ENCODE results near the gene E2F4.
A peak's percentile ranks its signal among the peaks of the same experiment; 100 is the strongest.

E2F4 gene

DNA sequence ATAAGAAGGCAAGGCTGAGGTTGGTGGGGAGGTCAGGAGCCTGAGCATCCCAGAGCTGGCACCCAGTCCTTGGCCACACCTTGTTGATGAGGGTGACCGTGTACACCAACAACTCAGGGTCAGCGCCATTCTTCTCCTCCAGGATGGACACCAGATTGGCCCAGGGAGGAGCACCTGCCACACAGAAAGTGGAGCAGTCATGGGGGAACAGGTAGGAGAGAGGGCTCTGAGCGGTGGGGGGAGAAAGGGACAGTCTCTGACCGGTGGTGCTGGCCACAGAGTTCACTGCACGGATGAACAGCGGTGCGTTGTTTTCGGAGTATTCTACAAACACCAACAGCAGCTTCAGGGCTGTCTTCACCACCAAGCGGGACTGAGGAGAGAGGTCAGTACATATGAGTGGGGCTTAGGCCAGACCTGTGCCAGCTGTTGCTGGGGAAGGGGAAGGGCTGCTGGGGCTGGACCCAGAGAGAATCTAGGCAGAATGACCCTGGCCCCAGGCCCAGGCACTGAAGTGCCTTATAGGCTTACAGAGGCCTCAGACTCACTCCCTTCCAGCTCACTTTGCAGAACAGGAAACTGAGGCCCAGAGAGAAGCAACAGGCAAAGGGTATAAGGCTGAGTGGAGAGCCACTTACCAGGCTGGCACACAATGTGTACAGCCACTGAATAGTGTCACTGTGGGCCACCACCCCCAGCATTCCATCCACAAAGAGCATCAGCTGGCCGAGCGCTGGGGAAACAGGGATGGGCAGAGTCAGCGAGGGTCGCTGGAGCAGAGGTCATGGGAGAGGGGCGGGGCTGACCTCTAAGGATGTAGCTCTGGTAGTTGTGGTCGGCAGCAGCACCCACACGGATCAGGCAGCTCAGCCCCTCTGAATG lies 45.7 kb downstream of the E2F4 start:
- no peak for DNase-seq

DNA sequence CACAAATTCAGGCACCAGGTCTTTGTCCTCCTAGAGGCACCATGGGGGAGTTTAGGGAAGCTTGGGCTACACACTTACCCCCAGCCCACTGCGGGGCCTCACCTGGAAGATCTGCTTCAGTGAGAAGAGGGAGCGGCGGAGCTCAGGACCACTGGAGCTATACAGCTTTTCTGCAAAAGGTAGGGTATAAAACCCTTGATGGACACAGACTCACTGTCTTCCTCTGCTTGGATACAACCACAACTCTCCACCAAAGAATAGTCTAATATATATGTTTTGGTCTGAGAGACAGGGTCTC lies 46.3 kb downstream of the E2F4 start:
- DNase-seq: no peak

DNA sequence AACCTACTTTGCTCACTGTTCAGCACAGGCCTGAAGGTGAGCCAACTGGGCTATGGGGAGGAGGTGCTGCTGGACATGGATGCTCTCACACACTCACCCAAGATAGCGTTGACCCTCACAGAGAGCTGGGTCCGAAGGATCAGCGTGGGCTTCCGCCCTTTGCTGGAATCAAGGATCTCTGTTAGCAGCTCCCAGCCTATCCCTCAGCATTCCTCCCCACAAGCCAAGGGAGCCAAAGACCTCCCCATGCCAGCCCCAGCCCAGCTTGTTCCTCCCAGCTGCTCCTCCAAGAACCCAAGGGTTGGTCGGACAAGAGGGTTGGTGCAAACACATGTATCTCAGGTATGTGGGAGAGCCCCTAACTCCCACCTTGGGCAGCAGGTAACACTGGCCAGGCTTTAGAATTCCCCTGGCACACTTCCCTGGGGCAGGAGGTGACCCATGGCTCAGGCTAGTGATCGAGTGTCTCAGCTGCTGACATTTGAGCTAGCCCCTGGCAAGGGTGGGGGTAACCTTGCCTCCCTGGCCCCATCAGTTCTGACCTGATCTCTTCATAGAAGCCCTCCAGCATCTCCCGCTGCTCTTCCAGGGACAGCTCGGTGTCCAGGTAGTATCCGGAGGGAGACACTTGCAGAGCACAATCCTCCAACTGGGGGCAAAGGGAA lies 47.0 kb downstream of the E2F4 start:
- DNase-seq: no peak

DNA sequence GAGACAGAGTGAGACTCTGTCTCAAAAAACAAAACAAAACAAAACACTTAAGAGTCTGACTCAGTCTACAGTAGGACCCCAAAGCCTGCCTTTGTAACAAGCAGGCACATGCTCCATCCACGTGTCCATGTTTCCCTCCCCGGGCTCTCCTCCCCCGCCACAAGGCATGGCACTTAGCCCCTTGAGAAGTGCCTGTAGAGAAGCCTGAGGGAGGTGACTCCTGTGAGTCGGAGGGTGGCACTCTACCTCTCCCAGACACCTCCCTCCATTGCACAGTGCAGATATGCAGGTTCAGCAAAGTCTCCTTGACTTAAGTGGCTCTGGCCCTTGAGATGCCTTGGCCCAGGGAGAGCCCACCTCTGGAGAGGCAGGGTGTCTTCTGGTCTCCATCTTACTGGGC lies 48.6 kb downstream of the E2F4 start:
- DNase-seq: no peak

DNA sequence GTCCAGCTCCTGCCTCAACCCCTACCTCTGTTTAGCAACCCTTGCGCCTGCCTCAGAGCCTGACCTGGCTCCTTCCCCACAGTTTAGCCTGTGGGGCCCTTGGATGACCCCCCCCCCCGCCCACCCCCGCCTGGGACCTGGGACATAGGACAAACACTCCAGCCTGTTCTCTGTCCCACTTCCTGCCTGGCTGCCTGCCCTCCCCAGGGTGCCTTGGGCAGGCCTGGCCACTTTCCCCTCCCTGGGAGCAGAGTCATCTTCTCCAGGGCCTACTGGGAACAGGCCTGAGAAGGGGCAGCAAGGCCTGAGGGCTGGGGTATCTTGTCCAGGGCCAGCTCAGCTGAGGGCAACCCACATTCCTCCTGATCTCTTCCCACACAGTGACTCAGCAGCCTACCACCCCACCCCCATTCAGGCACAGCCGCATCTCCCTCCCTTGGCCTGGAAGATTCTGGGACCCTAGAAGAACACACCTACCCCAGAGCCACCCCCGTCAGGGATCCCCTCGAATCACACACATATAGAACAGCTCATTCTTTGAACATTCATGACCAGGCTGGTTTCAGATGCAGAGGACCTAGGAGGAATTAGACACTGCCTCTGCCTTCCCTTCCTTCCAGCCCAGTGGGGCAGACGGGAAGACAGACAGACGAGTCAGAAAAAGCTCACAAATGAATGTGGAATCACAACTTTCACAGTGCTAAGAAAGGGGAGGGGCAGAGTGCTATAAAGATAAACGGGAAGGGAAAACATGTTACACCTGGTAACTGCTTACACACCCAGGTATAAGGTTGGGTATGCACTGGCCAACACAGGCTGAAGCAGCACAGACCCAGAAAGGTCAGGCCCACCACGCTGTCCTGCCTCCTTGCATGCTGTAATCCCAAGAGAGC lies 49.3 kb downstream of the E2F4 start:
- no peak for DNase-seq

DNA sequence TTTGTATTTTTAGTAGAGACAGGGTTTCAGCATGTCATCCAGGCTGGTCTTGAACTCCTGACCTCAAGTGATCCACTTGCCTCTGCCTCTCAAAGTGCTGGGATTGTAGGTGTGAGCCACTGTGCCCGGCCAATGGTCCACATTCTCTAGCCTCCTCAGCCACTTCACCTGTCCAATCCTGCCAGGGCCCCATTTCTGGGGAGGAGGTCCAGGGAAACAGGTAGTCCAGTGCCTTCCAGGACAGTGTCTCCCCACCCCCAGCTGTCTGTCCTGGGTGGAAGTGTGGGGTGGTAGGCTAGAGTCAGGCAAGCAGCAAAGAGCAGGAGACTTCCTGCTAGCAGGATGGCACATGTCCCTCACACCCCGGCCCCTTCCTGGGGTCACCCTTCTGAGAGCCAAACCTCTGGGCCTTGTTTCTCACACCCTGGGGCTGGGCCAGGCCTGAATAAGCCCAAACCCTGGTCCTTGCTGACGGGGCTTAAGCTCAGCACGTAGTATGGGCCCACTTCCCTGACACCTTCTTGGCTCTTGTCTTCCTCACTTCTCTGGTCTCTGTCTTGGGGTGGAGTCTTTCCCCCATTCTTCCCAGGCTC lies 50.3 kb downstream of the E2F4 start:
- no peak for DNase-seq

DNA sequence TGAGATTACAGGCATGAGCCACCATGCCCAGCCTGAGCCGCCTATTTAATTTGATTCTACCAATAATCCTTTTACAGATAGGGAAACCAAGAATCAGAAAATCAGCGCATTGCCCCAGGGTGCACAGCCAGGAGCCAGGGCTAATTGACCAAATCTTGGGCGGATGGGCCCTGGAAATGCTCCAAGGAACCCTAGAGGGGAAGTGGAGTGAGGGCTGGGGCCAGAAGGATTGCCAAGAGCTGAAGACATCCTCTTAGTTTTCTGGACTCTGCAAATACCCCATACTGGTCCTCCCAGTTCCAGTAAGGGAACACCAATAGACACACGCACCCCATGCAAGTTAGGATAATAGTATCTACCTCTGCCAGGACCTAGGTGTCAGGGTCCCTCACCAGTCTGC lies 51.5 kb downstream of the E2F4 start:
- no peak for DNase-seq

DNA sequence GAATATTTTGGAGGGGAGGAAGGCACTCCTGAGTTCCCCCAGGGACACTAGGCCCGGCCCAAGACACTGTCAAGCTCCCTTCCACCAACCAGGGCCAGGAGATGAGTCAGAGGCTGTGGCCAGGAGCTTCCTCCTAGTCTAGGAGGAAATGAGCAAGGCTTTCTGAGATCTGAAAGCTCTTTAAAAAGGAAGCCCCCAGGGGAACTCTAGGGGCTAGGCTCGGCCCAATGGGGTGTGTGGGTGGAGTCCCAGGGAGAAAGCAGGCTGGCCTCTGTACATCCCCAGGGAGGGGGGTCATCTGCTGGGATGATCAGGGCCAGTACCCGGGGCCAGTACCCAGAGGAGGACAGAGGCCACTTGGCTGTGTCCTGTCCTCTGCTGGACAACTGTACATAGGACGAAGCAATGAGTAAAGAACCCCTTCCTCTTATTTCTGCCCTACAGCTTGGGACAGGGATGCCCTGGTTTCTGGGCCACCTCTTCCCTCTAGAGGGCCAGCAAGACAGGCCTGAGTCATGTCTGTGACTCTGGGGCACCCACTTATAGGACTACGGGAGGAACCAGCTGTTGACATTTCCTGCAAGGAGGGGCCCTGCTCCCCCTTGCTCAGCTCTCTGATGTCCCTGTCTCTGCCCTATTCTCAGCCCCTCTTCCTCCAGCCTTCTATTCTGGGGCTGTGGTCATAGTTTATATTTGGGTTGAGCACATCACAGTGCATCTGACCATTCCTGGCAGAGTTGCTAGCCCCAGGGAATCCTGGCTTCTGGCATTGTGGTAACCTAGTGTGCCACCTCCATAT lies 52.6 kb downstream of the E2F4 start:
- no peak for DNase-seq

DNA sequence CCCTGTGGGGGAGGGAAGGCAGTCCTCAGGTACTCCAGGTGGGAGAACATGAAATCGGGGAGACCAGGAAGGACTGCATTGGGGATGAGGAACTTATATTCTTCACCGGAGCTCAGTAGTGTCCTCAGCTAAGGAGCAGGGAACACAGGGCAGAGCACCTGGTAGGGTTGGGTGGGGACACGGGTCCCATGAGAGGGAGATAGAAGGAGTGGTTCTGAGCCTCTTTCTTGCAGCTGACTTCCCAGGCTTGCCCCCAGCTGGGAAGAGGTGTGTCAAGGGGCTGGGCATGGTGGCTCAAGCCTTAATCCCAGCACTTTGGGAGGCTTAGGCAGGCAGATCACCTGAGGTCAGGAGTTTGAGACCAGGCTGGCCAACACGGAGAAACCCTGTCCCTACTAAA lies 53.2 kb downstream of the E2F4 start:
- DNase-seq: no peak

DNA sequence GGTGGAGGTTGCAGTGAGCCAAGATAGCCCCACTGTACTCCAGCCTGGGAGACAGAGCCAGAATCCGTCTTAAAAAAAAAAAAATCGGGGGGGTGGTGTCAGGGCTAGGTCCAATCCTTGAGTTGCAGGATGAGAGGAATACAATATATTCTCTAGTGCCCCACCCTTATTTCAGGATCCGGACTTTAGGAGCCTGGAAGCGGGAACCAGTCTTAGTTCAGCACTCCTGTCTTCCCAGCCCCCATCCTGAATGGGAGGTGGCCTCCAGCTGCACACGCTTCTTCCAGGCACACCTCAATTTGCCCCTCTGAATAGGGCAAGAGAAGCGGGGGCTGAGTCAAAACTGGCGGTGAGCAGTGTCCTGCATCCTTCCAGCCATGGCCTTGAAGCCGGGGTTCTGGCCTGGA lies 53.7 kb downstream of the E2F4 start:
- no peak for DNase-seq

DNA sequence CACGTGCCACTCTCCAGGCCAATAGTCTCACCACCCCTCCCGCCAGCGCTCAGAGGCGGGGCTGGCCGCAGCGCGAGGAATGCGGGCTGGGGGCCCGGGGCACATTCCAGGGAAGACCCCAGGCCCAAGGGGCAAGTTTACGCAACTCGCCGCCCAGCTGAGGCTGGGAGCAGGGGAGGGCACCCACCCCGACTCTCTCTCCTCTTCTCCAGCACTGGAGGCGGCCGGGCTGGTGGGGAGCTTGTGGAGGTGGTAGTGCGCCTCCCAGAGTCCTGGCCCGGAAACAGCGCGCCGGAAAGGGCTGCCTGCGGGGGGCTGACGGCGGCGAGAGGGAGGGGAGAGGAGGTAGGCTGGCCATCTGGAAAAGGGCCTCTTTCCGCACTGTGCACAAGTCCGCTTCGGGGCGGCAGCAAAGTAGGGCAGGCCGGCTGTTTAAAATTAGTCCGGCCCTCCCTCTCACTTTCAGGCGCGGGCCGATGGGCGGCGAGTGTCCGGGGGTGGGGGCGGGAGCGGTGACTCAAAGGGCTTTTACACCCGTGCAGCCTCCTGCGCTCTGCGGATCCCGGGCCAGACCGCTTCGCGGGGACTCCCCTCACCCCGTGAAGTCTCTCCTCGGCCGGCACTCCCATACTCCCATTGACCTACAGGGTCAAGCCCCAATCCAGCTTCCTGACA lies 54.3 kb downstream of the E2F4 start:
- DNase-seq: peak in 2 of 3 experiments; percentile 63 to 65

DNA sequence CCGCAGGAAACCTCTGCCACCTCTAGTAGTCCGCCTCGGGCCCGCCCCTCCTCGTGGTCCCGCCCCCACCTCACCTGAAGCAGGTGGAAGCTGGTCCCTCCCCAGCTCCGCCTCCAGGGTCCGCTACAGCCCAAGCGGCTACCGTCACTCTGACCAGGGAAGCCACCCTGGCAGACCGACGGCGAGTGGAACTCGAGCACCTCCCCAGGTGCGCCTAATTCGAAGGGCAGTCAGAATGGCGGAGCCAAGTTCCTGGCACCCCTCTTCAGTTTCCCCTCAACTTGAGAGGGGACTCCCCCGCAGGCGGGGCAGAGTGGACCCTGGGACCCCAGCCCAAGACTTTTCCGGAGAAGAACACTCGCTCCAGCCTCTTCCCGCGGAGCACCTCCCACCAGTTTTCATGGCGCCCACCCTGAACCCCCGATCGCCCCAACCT lies 54.8 kb downstream of the E2F4 start:
- DNase-seq: peak; percentile 67 to 79 (median 74)

DNA sequence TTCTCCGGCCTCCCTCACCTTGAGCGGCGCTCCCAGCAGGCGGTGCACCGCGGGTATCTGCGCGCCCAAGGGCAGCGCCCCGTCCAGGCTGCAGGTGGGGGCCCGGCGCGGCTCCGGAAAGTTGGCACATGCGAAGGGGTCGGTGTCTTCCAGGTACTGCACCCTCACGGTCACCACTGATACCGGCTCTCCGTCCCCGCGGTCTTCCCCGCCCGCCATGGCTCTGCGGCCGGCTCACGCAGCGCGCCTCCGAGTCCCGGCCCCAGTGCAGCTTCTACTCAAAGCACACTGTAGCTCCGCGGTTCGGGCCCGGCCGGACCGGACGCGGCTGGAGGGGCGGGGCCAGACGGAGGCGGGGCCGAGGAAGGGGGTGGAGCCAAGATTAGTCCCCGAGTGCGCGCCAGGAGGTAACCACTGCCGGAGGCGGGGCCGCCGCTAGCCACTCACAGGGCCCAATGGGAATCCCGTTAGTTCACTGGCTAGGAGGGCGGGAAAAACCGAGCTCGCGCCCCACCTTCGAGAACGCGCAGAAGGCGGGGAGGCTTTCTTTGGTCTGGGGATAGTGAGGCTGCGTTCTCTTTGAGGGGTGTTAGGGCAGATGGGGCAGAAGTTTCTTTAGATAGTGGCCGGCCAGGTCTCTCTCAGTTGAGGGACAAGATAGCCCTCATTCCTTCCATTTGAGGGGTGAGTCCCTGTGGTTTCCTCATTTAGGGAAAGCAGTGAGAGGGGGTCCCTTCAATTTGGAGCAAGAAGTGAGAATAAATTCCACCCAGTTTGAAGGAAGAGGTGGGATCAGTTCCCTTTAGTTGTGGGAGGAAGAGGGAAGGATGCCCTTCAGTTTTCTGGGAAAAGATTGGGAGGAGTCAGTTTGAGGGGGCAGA lies 55.5 kb downstream of the E2F4 start, which contains the start of gene FHOD1:
Gene FHOD1, minus strand, starts transcription at position 290 of the 881 bp plus-strand sequence. Its CDS starts 71 bp downstream, at position 219.
- DNase-seq: peak; percentile 85 to 92 (median 86)

DNA sequence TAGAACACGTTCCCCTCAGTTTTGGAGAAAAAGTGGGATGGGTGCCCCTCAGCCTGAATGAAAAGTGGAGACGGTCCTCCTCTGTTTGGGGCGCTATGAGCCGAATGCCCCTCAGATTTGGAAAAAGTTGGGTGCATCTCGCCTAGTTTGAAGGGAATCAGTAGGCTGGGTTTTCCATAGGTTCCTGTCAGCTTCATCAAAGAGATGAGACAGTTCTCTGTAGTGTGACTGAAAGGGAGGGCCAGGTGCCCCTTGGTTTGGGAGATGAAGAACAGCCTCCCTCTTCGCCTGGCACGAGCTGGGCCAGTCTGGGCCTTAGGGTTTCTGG lies 56.1 kb downstream of the E2F4 start:
- DNase-seq: no peak

Data from NCI-H1417 (cell line).